NCI-H510A (cell line): ENCODE data around the gene CDH4.

Experiments
- DNase-seq: peaks from one replicate; lab custom pipeline; 2025; lab: John Stamatoyannopoulos, UW

The CDH4 gene

DNA sequence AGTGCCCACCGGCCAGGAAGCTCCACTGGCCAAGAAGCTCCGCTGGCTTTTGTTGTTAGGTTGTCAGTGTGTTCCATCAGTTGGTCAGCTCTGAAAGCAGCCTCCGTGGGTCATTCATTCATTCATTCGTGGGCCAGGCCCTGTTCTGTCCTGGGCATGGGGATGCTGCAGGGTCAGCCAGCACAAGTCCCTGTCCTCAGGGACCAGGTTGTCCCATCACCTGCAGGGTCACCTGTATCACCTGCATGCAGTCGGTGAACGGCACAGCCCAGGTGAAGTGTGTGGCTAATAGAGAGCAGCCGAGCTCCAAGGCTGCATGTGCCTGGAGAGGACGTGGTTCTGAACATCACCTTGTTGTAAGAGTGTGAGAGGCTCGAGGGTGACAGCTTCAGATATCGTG, 403.5 kb downstream of the CDH4 start:
- DNase-seq, result no peak

DNA sequence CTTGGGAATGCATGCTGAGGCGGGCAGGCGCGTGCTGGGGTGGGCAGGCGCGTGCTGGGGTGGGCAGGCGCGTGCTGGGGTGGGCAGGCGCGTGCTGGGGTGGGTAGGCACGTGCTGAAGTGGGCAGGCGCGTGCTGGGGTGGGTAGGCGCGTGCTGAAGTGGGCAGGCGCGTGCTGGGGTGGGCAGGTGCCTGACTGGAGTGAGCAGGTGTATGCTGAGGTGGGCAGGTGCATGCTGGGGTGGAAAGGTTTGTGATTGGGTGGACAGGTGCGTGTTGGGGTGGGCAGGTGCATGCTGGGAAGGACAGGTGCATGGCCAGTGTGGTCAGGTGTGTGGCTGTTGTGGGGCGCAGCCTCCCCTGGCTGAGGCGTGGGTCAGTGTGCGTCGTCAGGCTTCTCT, 404.1 kb downstream of the CDH4 start:
- no peak for DNase-seq

DNA sequence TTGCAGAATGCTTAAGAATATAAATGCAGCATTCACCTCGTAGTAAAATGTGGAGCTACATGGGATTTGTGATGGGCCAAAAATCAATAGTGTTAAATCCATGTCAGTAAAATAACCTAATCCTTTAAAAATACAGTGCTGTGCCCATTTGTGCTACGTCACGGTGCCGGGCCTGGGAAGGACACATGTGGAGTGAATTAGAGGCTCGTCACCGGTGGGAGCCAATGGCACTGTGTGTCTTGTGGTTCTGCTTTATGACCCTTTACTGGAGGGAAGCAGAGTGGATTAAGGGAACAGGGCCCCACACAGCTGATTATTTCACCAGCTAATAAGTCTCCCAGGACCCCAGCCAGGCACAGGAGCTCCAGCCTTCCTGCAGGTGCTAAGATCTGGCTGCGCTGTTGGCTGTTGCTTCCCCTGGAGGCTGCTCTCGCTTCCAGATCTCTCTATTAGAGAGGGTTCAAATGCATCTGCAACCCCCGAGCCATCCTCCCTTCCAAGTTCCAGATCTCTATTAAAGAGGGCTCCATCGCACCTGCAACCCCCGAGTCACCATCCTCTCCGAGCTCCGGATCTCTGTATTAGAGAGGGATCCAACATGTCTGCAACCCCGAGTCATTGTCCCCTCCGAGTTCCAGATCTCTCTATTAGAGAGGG, 405.8 kb downstream of the CDH4 start:
- DNase-seq, result no peak

DNA sequence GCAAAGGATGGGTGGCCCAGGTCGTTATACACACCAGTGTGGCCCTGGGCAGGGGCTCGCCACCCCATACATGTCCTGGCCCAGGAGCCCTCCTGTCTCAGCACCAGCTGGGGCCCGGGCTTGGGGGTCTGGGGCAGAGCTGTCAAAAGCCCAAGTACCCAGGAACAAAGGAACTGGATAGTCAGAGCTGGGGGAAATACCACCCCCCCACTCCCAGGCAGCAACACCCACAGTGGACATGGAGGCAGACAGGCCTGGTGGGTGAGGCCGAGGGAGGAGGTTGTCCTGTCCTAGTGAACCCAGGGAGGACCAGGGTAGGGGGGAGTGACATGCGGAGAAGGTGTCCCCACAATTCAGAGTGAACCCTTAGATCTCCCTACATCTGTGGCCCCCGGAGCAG, 406.5 kb downstream of the CDH4 start:
- DNase-seq, result no peak

DNA sequence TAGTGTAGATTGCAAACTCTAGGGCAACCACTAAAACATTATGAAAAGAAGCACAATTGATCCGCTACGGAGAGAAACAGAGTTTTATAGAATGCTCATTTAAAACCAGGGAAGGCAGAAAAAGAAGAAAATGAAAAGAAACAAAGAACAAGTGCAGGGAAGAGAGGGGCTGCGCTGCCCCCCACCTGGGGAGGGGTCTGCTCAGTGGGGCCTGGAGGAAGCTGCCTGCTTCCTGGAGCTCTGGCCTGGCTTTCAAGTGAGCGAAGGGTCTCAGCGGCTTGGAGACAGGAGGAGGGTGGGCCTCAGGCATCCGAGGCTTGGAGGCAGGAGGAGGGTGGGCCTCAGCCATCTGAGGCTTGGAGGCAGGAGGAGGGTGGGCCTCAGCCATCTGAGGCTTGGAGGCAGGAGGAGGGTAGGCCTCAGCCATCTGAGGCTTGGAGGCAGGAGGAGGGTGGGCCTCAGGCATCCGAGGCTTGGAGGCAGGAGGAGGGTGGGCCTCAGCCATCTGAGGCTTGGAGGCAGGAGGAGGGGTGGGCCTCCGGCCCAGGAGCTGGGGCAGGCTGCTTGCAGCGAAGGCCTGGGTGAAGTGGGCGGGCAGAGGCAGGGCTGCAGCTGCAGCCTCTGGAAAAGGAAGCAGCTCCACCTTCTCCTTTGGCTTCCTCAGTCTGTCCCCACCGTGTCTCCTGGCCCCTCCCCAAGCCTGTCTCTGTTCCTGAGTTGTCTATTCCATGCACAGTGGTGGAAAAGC, 407.4 kb downstream of the CDH4 start:
- no peak for DNase-seq

DNA sequence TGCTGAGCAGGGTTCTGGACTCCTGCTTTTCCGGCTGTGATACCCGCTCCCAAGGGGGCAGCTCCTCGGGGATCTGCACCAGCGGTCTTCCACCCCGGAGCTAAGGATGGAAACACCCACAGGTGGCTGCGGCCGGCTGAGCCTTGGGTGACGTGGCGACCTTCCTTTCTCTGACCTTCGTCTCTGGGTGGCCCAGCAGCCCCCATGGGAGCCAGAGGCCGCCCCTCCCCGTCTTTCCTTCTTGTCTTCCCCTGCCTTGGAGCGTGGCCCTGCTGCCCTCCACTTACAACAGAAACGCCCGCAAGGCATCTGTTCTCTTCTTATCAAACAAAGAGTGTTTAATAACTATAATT, 407.9 kb downstream of the CDH4 start:
- no peak for DNase-seq

DNA sequence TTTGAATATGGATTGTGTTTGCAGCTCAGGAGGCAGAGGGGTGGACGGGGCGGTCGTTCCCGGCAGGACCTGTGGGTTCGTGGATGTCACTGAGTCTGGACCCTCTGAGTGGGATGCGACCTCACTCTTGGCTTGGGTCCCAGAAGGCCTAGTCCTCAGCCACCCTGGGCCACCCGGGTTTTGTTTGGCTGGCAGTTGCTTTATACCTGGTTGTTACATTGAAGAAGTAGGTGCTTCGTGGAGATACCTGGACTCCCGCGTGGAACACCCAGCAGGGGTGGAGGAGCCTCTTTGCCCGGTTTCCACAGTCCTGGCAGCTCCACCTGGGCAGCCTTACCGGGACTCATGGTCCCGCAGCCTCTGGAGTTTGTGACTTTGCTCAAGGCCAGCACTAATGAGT, 408.5 kb downstream of the CDH4 start:
- DNase-seq, result no peak

DNA sequence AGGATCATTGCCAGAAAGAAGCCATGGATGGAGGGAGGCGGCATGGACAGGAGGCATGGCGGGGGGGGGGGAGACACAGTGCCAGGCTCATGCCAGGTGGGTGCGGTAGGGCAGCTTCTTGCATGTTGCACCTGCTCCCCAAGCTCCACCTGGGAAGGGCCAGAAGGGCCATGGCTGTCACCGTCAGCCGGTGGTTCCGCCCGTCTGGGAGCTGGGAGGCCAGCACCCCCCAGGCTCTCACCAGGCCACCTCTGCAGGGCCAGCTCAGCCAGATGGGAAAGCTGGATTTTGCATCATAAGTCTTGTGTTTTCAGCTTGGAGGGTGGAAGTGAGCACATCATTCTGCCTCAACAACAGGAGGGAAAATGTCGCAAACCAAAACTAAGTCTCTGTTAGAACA, 409.0 kb downstream of the CDH4 start:
- DNase-seq, result no peak

DNA sequence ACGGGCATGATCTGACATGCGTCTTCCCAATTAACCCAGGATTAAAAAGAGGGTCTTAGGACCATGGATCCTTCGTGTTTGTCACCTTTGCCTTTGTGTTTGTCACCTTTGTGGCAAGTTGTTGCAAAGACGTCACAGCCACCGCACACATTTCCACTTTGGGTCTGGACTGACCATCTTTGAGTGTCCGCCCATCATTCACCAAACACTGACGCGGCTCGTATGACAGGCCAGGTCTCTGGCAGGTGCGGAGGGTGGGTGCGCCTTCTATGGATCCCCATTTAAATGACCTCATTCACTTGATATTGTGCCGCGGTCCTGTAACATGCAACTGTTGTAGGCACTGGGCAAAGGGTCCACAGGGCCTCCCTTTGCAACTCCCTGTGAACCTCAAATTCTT, 409.5 kb downstream of the CDH4 start:
- DNase-seq, result no peak

DNA sequence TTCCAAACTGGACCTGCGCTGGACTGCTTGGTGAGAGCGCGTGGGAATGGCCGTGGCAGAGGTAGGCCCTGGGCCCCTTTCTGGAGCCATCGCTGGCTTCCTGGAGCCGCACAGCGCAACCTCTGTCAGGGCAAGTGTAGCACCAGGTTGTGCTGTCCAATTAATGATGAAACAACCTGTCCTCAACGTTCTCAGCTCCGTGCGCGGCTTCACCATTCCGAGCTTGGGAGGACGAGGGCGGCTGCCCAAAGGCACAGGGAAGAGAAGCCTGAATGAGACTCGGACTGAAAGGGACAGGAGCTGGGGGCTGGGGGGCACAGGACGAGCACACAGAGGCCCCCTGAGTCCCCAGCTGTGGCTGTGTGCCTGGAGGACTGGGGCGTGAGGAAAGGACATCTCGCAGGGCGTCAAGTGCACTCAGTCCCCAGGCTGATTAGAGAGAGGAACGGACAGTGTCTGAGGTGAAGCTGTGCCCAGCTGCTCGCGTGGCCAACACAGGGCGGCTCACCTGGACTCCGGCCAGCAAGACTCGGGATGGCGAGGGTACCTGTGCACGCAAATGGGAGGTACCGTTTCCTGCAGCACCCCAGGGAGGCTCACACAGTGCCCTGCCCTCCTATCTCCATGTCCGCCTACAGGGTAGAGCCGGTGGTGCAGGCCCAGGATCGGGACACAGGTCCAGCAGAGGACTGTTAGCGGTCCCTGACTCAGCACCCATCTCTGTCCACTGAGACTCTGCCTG, 410.3 kb downstream of the CDH4 start:
- DNase-seq, result no peak

DNA sequence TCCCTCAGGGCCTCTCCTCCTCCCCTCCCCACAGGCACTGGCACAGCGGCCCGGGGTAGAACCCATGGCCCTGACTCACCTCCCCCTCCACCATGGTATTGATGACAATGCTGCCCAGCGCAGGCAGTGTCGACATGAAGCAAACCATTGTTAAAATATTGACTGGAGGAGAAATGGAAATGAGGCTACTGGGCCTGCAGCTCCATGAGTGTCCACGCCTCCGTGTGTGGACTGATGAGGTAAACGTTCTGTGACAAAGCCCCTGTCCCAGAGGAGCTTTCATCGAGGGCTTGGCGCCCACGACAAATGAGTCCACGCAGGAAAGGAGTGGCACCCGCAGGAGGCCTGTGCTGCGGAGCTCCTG, 410.9 kb downstream of the CDH4 start:
- DNase-seq, result no peak

DNA sequence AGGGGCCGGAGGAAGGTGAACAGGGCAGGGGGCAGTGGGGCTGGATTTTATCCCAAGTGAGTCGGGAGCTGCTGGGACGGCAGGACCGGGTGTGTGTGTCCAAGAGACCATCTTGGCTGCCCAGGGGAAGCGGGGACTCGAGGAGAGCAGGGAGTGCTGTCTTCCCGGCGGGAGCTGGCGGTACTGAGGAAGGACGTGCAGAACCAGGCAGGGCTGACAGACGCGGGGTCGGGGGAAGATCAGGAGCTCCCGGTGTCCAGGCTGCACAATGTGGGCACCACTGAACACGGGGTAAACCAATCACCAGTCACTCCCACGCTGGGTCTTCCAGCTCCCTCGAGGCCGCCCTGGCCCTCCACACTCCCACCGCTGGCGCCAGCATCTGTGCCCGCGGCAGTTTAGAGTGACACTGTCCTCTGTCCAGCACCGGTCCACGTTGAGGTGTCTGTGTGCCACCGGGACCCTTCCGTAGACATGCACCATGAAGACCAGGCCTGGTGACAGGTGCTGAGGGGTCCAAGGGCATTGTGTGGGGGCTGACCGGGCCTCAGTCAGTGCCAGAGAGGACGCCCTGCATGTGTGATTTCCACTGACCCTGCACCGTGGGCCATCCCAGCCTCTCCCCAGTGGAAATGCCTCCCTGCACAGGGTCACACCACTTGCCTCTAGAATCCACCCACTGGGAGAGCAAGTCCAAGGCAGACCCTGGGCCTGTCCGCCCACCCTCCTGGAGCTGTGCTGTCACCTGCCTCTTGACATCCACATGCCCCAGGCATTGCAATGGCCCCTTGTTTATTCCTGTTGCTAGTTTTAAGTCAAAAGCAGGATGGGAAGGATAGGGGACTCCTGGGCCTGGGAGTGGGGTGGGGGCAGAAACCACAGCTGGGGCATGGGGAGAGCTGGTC, 411.7 kb downstream of the CDH4 start:
- DNase-seq, result no peak

DNA sequence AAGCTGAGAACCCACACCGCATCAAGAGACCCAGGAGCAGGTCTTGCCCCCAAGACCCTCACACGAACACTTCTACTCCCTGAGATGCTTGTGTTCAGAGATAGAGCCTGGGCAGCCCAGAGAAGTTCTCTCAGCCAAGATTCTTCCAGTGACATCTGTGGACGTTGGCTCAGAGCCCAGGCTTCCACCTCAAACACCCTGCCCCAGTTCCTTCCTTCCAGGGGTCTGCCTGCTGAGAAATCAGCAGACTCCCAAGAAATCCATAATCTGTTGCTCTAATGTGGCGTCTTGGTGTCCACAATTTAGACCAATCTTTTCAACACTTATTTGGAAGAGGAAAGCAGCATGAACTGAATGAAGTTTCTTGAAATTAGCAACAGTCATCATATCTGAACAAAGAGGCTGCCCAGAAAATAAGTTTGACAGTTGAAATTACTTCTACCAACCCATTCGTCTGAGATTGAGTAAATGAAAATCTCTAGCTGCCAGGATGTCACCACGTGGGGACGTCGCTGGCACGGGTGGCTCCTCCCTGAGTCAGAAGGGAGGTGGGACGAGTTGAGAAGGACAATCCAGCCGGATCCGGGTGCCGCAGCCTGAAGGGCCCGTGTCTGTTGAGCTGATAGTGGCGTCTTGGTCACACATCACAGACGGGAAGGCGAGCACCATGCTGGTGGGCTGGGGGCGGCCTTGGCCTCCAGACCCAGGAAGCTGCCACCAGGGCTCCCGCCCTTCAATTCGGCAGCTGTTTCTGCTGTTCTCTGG, 412.7 kb downstream of the CDH4 start:
- DNase-seq, result no peak

DNA sequence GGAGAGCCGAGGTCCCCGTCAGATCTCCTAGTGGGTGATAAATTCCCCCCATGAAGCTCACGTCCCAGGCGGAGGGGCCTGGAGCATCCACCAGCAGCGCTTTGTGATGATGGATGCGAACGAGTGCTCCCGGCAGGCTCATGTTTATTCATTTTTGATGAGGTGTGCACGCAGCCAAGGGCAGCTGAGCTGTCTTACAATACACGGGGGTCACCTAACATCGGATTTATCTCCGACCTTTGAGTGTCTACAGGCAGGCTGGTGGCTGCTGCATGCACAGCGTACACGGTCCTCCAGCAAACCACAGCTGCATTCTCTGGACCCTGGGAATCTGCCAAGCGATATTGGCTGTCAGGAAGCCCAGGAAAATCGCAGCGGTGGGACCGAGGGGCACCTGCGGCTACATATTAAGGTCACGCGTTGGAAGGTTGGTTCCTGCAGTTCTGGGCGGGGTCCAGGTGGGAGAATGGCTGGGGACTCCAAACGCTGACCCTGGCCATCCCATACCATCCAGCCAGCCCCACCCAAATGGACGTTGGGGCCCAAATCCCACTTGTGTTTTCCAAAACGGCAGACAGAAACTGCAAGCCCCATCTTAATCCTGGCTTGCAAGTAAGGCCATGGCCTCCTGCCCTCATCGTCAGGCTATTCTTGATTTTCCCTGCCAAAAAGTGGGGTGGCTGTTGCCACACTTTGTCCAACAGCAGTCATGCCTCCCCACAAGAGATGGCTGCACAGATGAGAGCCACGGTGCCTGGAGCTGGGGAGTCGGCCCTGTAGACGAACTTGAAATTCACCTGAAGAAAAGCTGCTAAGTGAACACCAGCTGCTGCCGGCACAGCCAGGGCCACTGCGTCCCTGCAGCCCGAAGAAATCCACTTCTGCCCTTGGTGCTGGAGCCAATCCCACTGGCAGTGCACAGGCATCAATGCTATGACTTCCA, 413.7 kb downstream of the CDH4 start:
- no peak for DNase-seq

DNA sequence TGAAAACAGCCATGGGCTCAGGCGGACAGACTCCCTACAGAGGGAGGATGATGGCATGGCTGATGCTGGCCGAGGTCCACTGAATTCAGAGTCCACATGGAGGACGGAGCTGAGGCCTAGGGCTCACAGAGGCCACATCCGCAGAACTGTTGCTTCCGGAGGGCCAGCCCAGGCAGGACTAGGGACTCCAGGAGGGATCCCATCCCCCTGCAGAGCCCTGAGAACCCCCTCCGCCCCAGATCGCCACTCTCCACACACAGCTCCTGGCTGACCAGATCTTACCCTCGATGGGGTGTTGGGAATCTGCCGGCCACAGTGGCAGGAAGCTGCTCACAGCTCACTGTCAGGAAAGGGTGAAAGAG, 414.4 kb downstream of the CDH4 start:
- no peak for DNase-seq

DNA sequence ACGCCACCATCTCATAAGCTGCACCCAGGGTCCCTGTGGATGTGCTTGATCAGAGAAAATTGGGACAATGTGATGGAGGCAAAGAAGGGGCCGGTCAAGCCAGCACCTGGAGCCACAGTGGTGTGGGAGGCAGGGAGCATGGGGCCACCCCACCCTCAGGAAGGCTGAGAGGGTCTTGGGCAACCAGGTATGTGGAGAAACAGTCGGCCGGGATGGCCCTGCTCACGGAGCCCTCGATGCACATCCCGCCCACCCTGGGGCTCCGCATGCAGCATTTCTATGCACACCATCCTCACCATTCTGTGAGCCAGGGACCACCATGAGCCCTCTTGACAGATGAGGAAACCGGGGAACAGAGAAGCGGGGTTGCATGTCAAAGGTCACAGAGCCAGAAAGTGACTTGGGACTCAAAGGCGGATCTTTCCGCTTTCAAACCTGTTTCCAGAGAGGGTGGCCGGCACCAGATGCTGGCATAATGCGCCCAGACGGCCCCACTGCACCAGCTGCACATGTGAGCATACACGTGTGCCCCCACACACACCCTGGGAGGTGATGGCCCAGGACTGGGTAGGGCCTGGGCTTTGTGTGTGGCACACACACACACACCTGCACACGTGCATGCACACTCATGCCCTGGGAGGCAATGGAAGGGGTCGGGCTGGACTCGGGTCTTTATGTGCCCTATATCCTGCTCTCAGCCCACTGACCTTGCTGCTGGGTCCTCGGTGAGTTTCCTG, 415.2 kb downstream of the CDH4 start:
- no peak for DNase-seq

DNA sequence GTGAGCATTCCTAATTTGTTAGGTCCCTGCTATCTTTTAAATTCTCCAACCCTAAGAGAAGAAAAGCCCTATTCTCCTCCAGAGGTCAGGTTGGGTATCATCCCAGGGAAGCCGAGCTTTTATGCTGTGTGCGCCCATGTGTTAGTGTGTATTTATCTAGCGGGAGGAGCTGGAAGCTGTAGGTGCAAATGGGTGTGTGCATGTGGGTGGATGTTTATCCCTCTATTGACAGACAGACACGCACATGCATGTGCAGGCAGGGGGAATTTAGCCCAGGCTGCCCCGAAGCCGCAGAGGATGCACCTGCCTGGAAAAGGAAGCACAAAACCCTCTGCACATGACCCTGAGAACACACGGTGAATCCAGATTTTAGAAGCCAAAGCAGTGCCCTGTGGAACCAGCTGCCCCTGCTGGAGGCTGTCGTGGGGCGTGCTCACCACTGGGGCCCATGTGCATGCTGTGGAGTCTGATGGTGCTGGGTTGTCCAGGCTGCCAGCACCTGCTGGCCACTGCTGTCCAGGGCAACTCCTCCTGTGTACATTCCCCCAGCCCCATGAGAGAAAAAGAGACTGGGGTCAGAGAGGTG, 416.1 kb downstream of the CDH4 start:
- DNase-seq, result no peak

DNA sequence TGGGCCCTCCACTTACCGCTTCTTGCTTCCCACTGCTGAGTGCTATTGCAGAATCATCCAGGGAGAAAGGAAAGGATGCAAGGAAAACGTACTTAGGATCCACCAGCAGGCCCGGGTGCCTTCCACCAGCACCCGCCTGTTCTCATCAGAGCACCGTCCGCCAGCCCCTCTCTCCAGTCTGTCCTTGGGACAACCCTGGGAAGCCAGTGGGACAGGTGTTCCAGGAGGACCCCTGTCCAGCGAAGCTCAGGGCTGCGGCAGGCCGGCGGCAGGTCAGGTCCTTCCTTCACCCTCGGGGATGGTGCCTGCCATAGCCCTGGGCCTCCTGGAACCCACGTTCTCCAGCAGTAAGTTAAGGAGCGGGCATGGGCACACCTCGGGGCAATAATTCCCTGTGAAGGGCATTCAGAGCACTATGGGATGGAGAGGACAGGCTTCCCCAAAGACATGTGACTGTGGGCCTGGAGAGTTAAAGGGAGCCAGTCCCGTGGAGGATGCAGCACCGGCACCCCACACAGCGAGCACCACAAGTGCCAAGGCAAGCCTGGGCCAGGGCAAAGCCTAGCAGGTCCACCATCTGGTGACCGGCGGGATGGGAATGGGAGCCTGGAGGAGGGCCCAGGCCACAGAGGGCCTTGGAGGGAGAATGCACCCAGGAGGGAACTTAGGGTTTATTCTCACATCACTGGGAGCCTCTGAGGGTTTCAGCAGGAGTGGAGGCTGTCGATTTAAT, 416.9 kb downstream of the CDH4 start:
- DNase-seq, result no peak

DNA sequence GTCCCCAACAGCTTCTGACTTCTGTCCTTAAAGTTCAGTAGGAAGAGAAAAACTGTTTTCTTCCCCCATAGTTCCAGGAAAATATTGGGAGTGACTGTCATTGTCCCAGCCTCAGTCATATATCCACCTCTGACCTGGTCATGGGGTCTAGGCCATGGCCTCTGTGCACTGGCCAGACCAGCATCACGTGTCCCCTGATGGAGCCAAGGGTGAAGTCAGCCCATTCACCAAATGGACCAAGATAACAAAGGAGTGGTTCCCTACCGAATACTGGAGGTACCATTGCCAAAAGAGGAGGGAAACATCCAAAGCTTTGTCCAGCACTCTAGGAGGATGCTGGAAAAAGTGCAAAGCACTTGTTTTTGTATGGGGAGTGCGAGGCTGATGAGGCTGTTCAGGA, 418.2 kb downstream of the CDH4 start:
- DNase-seq, result no peak
